Measurements from ENCODE around the gene KCND3.

- TF ChIP-seq EZH2 (IDR thresholded peaks at IDR 0.05; ENCODE audit: borderline replicate concordance, insufficient read depth, low read length, poor library complexity, severe bottlenecking) (no peak), CTCF (IDR thresholded peaks at IDR 0.05; ENCODE audit: poor library complexity, severe bottlenecking) (peak; percentile 66), POLR2AphosphoS5 (IDR thresholded peaks at IDR 0.05) (no peak)
Measured at GRCh38 chr1:111990878-111991718, 1.6 kb upstream of the KCND3 start.
